OCI-LY3 (cell line): ENCODE measurements around the gene FMNL2.

ENCODE experiments used
- CTCF ChIP-seq: fragments of 200-600, 300-600 bp; sonication (generic); IDR thresholded peaks from 2 replicates; pipeline ENCODE4 v1.5.1; 2014; ENCODE audit warnings: antibody characterized with exemption, low read length, low read depth
- EZH2phosphoT487 ChIP-seq: fragments of 200-600 bp; shearing (Covaris generic); IDR thresholded peaks from 2 replicates; pipeline ENCODE4 v1.6.1; 2018; ENCODE audit warnings: antibody characterized with exemption, mixed run types, low read depth

- TF ChIP-seq CTCF (no peak), EZH2phosphoT487 (no peak)
Observed at GRCh38 chr2:152352616-152353015, 17.6 kb downstream of the FMNL2 start.
